Neural progenitor cell (in vitro differentiated cells): ENCODE results near the gene CELA3B. TPM values are rescaled to one million over a fixed set of nuclear protein-coding genes. Genes with fewer than 3 reads are reported as not detected.

Experiments
- DNase-seq: peaks from one replicate; pipeline ENCODE4 v3.0.0-alpha.2; 2016; ENCODE audit warnings: low spot score
- H2AFZ ChIP-seq: fragments of 200-600 bp; sonication (generic); replicated peaks from 2 replicates; pipeline ENCODE4 v1.6.1; 2016; ENCODE audit warnings: antibody characterized with exemption
- H3F3A ChIP-seq: fragments of 200-600 bp; sonication (generic); 2 replicates; pipeline ENCODE4 v1.6.1; 2016; ENCODE audit warnings: antibody characterized with exemption, low read depth
- H3K27ac ChIP-seq: fragments of 200-600 bp; sonication (generic); 2 replicates; pipeline ENCODE4 v1.5.1; 2016; ENCODE audit warnings: mild to moderate bottlenecking
- H3K27me3 ChIP-seq: fragments of 200-600 bp; sonication (generic); 2 replicates; pipeline ENCODE4 v1.6.1; 2016; ENCODE audit warnings: mild to moderate bottlenecking, moderate library complexity
- H3K36me3 ChIP-seq: fragments of 200-600 bp; sonication (generic); 2 replicates; pipeline ENCODE4 v1.5.1; 2016
- H3K4me1 ChIP-seq: fragments of 200-600 bp; sonication (generic); 2 replicates; pipeline ENCODE4 v1.6.1; 2016; ENCODE audit warnings: mixed run types
- H3K4me2 ChIP-seq: fragments of 200-600 bp; sonication (generic); 2 replicates; pipeline ENCODE4 v1.6.1; 2016
- H3K4me3 ChIP-seq: fragments of 200-600 bp; sonication (generic); 2 replicates; pipeline ENCODE4 v1.5.1; 2016
- H3K79me2 ChIP-seq: fragments of 200-600 bp; sonication (generic); 2 replicates; pipeline ENCODE4 v1.6.1; 2016; ENCODE audit warnings: low read depth
- H3K9ac ChIP-seq: fragments of 200-600 bp; sonication (generic); 2 replicates; pipeline ENCODE4 v1.6.1; 2016
- H3K9me3 ChIP-seq: fragments of 200-600 bp; sonication (generic); 2 replicates; pipeline ENCODE4 v1.5.1; 2016; ENCODE audit warnings: low read depth
- H4K20me1 ChIP-seq: fragments of 200-600 bp; sonication (generic); 2 replicates; pipeline ENCODE4 v1.6.1; 2016; ENCODE audit warnings: low read depth
- H3K27ac Mint-ChIP-seq: 3 replicates; pipeline ENCODE4 v1.8.0; 2021; ENCODE audit warnings: mixed read lengths
- H3K27me3 Mint-ChIP-seq: 2 replicates; pipeline ENCODE4 v1.8.0; 2022; ENCODE audit warnings: low read depth, mild to moderate bottlenecking, inconsistent platforms, moderate library complexity, mixed read lengths; ENCODE audit not compliant: insufficient read depth
- H3K36me3 Mint-ChIP-seq: 3 replicates; pipeline ENCODE4 v1.8.0; 2021; ENCODE audit warnings: mixed read lengths
- H3K4me1 Mint-ChIP-seq: 3 replicates; pipeline ENCODE4 v1.8.0; 2021; ENCODE audit warnings: mixed read lengths
- H3K4me3 Mint-ChIP-seq: 3 replicates; pipeline ENCODE4 v1.8.0; 2021; ENCODE audit warnings: mild to moderate bottlenecking, moderate library complexity, mixed read lengths
- H3K9me3 Mint-ChIP-seq: 3 replicates; pipeline ENCODE4 v1.8.0; 2020; ENCODE audit warnings: mixed read lengths
- CTCF ChIP-seq: fragments of 200-600 bp; sonication (generic); IDR thresholded peaks from 2 replicates; pipeline ENCODE4 v1.5.1; 2017; ENCODE audit warnings: antibody characterized with exemption, mild to moderate bottlenecking
- EZH2 ChIP-seq: fragments of 200-600 bp; sonication (generic); IDR thresholded peaks from 2 replicates; pipeline ENCODE4 v1.6.1; 2017; ENCODE audit warnings: antibody characterized with exemption, mild to moderate bottlenecking, moderate library complexity
- EZH2phosphoT487 ChIP-seq: fragments of 200-600 bp; sonication (generic); IDR thresholded peaks from 2 replicates; pipeline ENCODE4 v1.6.1; 2017; ENCODE audit warnings: antibody characterized with exemption
- small RNA-seq: library from RNA; depleted of rRNA; stranded (forward); fragments of <200 nt; gene quantifications from one replicate; pipeline ENCODE3, GENCODE V24; 2015
- total RNA-seq: library from RNA; depleted of rRNA; stranded (reverse); fragments of >200 nt; gene quantifications from 2 replicates; pipeline ENCODE4 v1.2.3, GENCODE V29; 2015; ENCODE audit warnings: low replicate concordance

Gene CELA3B
- total RNA-seq, 1 donor from 2014 or later, result not detected

DNA sequence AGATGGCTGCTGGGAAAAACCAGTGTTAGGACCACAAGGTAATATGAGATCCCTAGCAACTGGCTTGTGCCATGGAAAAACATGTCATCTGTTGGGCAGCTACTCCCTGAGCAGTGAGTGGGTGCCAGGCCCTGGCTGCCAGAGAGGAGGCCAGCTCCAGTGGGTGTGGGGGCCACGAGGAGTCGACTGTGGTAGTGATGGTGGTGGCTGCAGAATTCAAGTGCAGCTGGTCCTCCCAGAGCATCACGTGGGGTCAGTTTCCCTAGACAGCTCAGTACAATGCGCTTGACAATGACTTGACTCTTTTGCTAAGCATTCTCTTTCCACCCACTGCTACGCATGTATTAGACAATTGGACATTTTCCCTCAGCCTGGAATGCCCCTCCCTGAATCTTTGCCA, 61.2 kb downstream of the CELA3B start:
- H3K27me3 Mint-ChIP-seq, result no peaks in the 10 kb centered on the region
- H3K9me3 Mint-ChIP-seq, result no peaks in the 10 kb centered on the region
- H3K36me3 Mint-ChIP-seq, result no peaks in the 10 kb centered on the region
- Histone ChIP-seq H3F3A (no peaks in the 10 kb centered on the region), H3K79me2 (no peaks in the 10 kb centered on the region), H3K27ac (no peak overlapping the region), H3K9ac (no peak overlapping the region), H3K4me3 (no peak overlapping the region), H3K36me3 (no peaks in the 10 kb centered on the region), H3K4me2 (no peak overlapping the region), H2AFZ (no peak overlapping the region), H3K9me3 (no peaks in the 10 kb centered on the region), H3K27me3 (no peaks in the 10 kb centered on the region), H3K4me1 (no peaks in the 10 kb centered on the region), H4K20me1 (no peaks in the 10 kb centered on the region)
- H3K4me1 Mint-ChIP-seq, result peaks cover 22% of the 10 kb centered on the region
- H3K27ac Mint-ChIP-seq, result no peak overlapping the region
- no peak for DNase-seq
- H3K4me3 Mint-ChIP-seq, result no peak overlapping the region
- TF ChIP-seq CTCF (no peak), EZH2phosphoT487 (no peak), EZH2 (no peak)

Small RNA genes within 50 kb of the gene (small RNA-seq; reads per million reads assigned to genes)
- not detected for gene RN7SL186P
- gene RN7SL386P, result not detected
- not detected for gene RNU6-1022P
- not detected for gene RNU6-776P

Other genes starting within 250 kb of the CELA3B start
- 34.5 and 50.3 TPM in 2 replicates for gene USP48, start 193.9 kb upstream of the CELA3B start, total RNA-seq
- 0.67 and 1.2 TPM in 2 replicates for gene LDLRAD2, start 164.8 kb upstream of the CELA3B start, total RNA-seq
- gene HSPG2, start 39.7 kb upstream of the CELA3B start, total RNA-seq, result 6.9 and 23.6 TPM in 2 replicates
- not detected in 2 replicates for gene CELA3A, start 24.6 kb downstream of the CELA3B start, total RNA-seq
- gene CDC42, start 75.7 kb downstream of the CELA3B start, total RNA-seq, result 267 and 348 TPM in 2 replicates
- 0.03 TPM in 1 of 2 replicates, not detected in the other for gene WNT4, start 166.1 kb downstream of the CELA3B start, total RNA-seq